Colonic mucosa (tissue), 4 donors: ENCODE results near the gene PPP1R1C. TPM values are rescaled to one million over a fixed set of nuclear protein-coding genes. Genes with fewer than 3 reads are reported as not detected.

Experiments used
- DNase-seq: peaks from one replicate; pipeline ENCODE4 v3.0.0-alpha.2; 2020
- H3K27ac ChIP-seq: fragments of 200-600 bp; one replicate; pipeline ENCODE4 v1.8.0; 2021
- H3K27me3 ChIP-seq: fragments of 200-600 bp; one replicate; pipeline ENCODE4 v1.8.0; 2021
- H3K36me3 ChIP-seq: fragments of 200-600 bp; one replicate; pipeline ENCODE4 v1.8.0; 2021
- H3K4me1 ChIP-seq: fragments of 200-600 bp; one replicate; pipeline ENCODE4 v1.8.0; 2021; ENCODE audit warnings: mild to moderate bottlenecking
- H3K4me3 ChIP-seq: fragments of 200-600 bp; one replicate; pipeline ENCODE4 v1.8.0; 2021
- H3K9ac ChIP-seq, 2 donors: one replicate each; pipeline ENCODE4 v1.7.0; 2013; ENCODE audit warnings: control low read depth in 2 of 2, low read depth in 2 of 2, low read length in 2 of 2
- H3K9me3 ChIP-seq: fragments of 200-600 bp; one replicate; pipeline ENCODE4 v1.8.0; 2021
- intact Hi-C: fragments of 100-400 bp; cut with DNase I; formaldehyde crosslinking; loops from one replicate; pipeline ENCODE4 v1.14.1; 2022
- total RNA-seq, 2 donors: library from RNA; stranded (reverse); fragmentation: NEBNext Ultra II Directional in 1 of 2; extraction: Animal tissue kit (Norgen Biotek cat#: 25700) in 1 of 2; gene quantifications; one replicate each; pipeline ENCODE4 v1.2.1, GENCODE V29; 2021
- TF ChIP-seq, protein P1 (sequence below): fragments of 200-600 bp; IDR thresholded peaks from one replicate; pipeline ENCODE4 v1.8.0; 2022; ENCODE audit warnings: antibody characterized with exemption, mild to moderate bottlenecking
- donor health status: healthy.
- donor health status: DM: no; HTN: no; CAD: no.
- donor health status: DM: no; HTN: no; CAD: no.

The PPP1R1C gene
- total RNA-seq, 2 donors from 2014 or later, result not detected

- Histone ChIP-seq H3K9me3 (no peaks in the 10 kb centered on the region), H3K4me1 (no peaks in the 10 kb centered on the region), H3K27ac (no peak overlapping the region), H3K36me3 (no peaks in the 10 kb centered on the region), H3K4me3 (no peak overlapping the region), H3K27me3 (no peaks in the 10 kb centered on the region), H3K9ac (no peak overlapping the region)
- intact Hi-C loops, result no loop called here
- DNase-seq, result no peak
- TF ChIP-seq, protein P1, sequence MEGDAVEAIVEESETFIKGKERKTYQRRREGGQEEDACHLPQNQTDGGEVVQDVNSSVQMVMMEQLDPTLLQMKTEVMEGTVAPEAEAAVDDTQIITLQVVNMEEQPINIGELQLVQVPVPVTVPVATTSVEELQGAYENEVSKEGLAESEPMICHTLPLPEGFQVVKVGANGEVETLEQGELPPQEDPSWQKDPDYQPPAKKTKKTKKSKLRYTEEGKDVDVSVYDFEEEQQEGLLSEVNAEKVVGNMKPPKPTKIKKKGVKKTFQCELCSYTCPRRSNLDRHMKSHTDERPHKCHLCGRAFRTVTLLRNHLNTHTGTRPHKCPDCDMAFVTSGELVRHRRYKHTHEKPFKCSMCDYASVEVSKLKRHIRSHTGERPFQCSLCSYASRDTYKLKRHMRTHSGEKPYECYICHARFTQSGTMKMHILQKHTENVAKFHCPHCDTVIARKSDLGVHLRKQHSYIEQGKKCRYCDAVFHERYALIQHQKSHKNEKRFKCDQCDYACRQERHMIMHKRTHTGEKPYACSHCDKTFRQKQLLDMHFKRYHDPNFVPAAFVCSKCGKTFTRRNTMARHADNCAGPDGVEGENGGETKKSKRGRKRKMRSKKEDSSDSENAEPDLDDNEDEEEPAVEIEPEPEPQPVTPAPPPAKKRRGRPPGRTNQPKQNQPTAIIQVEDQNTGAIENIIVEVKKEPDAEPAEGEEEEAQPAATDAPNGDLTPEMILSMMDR, result no peak
Observed at GRCh38 chr2:182142062-182142461, 156.4 kb downstream of the PPP1R1C start.

GRCh38 chr2:182144041-182144775 is 158.6 kb downstream of the PPP1R1C start:
- Histone ChIP-seq H3K36me3 (no peaks in the 10 kb centered on the region), H3K4me1 (no peaks in the 10 kb centered on the region), H3K27me3 (no peaks in the 10 kb centered on the region), H3K27ac (no peak overlapping the region), H3K9me3 (no peaks in the 10 kb centered on the region), H3K4me3 (no peak overlapping the region), H3K9ac (no peak overlapping the region)
- TF ChIP-seq, protein P1, result no peak
- intact Hi-C loops, result no loop called here
- DNase-seq, result no peak

- no peak overlapping the region for H3K9ac ChIP-seq
- no peak overlapping the region for H3K27ac ChIP-seq
- no peak for DNase-seq
- H3K9me3 ChIP-seq, result no peaks in the 10 kb centered on the region
- intact Hi-C loops, result no loop called here
- TF ChIP-seq, protein P1, result no peak
- no peaks in the 10 kb centered on the region for H3K27me3 ChIP-seq
- H3K36me3 ChIP-seq, result no peaks in the 10 kb centered on the region
- H3K4me3 ChIP-seq, result no peak overlapping the region
- no peaks in the 10 kb centered on the region for H3K4me1 ChIP-seq
Observed at GRCh38 chr2:182144776-182145165, 159.1 kb downstream of the PPP1R1C start.

- TF ChIP-seq, protein P1, result no peak
- intact Hi-C loops, result no loop called here
Observed at GRCh38 chr2:182148344-182148743, 162.7 kb downstream of the PPP1R1C start.

GRCh38 chr2:182163878-182164277 is 178.2 kb downstream of the PPP1R1C start:
- H3K4me1 ChIP-seq, result no peaks in the 10 kb centered on the region
- TF ChIP-seq, protein P1, result no peak
- H3K4me3 ChIP-seq, result no peak overlapping the region
- intact Hi-C loops, result no loop called here
- no peak overlapping the region for H3K27ac ChIP-seq
- H3K36me3 ChIP-seq, result no peaks in the 10 kb centered on the region
- DNase-seq, result no peak
- H3K9me3 ChIP-seq, result no peaks in the 10 kb centered on the region
- H3K9ac ChIP-seq, result no peak overlapping the region
- H3K27me3 ChIP-seq, result no peaks in the 10 kb centered on the region

More at GRCh38 chr2:182148344-182148743, 162.7 kb downstream of the PPP1R1C start:
- no peaks in the 10 kb centered on the region for H3K36me3 ChIP-seq
- no peak overlapping the region for H3K9ac ChIP-seq
- H3K4me3 ChIP-seq, result no peak overlapping the region
- no peaks in the 10 kb centered on the region for H3K27me3 ChIP-seq
- H3K4me1 ChIP-seq, result no peaks in the 10 kb centered on the region
- H3K9me3 ChIP-seq, result no peaks in the 10 kb centered on the region
- DNase-seq, result no peak
- H3K27ac ChIP-seq, result no peak overlapping the region
